Peyer's patch (tissue), 4 donors: ENCODE data around the gene TBX15. TPM values are rescaled to one million over a fixed set of nuclear protein-coding genes. Genes with fewer than 3 reads are reported as not detected.

Experiments
- DNase-seq, 3 donors: peaks; one replicate each; pipeline ENCODE4 v3.0.0-alpha.2; 2017 to 2019
- H3K27ac ChIP-seq, 4 donors: fragments of 200-600 bp; sonication (generic); one replicate each; pipeline ENCODE4 v1.5.1; 2016 to 2019
- H3K27me3 ChIP-seq, 2 donors: fragments of 200-600 bp; sonication (generic); one replicate each; pipeline ENCODE4 v1.5.1; 2019
- H3K36me3 ChIP-seq, 3 donors: fragments of 200-600 bp; sonication (generic); one replicate each; pipeline ENCODE4 v1.5.1; 2016 to 2019
- H3K4me1 ChIP-seq, 4 donors: fragments of 200-600 bp; sonication (generic); one replicate each; pipeline ENCODE4 v1.5.1; 2016 to 2019
- H3K4me3 ChIP-seq, 4 donors: fragments of 200-600 bp; sonication (generic); 1 replicate in 3 of 4; 2 replicates in 1 of 4; pipeline ENCODE4 v1.5.1; 2016 to 2019; ENCODE audit warnings: mild to moderate bottlenecking in 1 of 4
- H3K9me3 ChIP-seq, 4 donors: fragments of 200-600 bp; sonication (generic); one replicate each; pipeline ENCODE4 v1.5.1; 2016 to 2019; ENCODE audit warnings: mild to moderate bottlenecking in 1 of 4
- POLR2A ChIP-seq, 2 donors: fragments of 450-650 bp; IDR thresholded peaks; one replicate each; pipeline ENCODE4 v1.5.1; 2017; ENCODE audit warnings: antibody characterized with exemption in 2 of 2, mild to moderate bottlenecking in 2 of 2, moderate library complexity in 2 of 2
- small RNA-seq, 2 donors: library from RNA; depleted of rRNA; stranded (forward); fragments of <200 nt; gene quantifications; one replicate each; pipeline ENCODE3, GENCODE V24; 2016
- total RNA-seq, 4 donors: library from RNA; depleted of rRNA; stranded (reverse); fragments of >200 nt; gene quantifications; one replicate each; pipeline ENCODE4 v1.1.0, GENCODE V29; 2016
- TF ChIP-seq, protein P1 (sequence below), 6 experiments: fragments of 450-650 bp in 4 of 6; fragments of 200-600 bp in 2 of 6; sonication (generic) in 1 of 6; IDR thresholded peaks; one replicate each; pipeline ENCODE4 v1.5.1; 2017 to 2019; ENCODE audit warnings: antibody characterized with exemption in 6 of 6, mild to moderate bottlenecking in 3 of 6, moderate library complexity in 1 of 6

Gene TBX15
- total RNA-seq, 4 donors from 2014 or later, result 0.40 to 3.3 TPM; not detected in 2

DNA sequence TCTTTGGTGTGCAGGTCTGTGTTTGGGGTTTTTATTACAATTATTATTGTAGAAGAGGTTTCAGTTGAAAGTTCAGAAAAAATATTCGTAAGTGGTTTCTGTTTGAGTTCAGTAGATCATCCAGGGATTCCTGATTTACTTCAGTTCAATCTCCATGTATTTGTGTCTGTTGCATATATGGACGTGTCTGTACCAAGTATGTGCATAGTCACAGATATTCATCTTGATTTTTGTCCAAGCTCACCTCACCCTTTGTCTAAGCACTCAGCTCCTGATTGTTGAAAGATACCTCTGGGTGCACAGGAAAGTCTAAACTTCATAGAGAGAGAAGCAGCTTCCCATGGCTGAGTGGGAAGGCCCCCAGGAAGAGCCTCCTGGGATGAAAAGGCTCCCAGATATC is 141.7 kb downstream of the TBX15 start:
- Histone ChIP-seq H3K27ac (no peak overlapping the region), H3K27me3 (no peaks in the 10 kb centered on the region), H3K4me3 (no peak overlapping the region), H3K4me1 (no peaks in the 10 kb centered on the region), H3K9me3 (no peaks in the 10 kb centered on the region), H3K36me3 (no peaks in the 10 kb centered on the region)
- no peak for DNase-seq
- TF ChIP-seq POLR2A (IDR thresholded peaks at IDR 0.05), result no peak
- TF ChIP-seq, protein P1, sequence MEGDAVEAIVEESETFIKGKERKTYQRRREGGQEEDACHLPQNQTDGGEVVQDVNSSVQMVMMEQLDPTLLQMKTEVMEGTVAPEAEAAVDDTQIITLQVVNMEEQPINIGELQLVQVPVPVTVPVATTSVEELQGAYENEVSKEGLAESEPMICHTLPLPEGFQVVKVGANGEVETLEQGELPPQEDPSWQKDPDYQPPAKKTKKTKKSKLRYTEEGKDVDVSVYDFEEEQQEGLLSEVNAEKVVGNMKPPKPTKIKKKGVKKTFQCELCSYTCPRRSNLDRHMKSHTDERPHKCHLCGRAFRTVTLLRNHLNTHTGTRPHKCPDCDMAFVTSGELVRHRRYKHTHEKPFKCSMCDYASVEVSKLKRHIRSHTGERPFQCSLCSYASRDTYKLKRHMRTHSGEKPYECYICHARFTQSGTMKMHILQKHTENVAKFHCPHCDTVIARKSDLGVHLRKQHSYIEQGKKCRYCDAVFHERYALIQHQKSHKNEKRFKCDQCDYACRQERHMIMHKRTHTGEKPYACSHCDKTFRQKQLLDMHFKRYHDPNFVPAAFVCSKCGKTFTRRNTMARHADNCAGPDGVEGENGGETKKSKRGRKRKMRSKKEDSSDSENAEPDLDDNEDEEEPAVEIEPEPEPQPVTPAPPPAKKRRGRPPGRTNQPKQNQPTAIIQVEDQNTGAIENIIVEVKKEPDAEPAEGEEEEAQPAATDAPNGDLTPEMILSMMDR (IDR thresholded peaks at IDR 0.05), result no peak

DNA sequence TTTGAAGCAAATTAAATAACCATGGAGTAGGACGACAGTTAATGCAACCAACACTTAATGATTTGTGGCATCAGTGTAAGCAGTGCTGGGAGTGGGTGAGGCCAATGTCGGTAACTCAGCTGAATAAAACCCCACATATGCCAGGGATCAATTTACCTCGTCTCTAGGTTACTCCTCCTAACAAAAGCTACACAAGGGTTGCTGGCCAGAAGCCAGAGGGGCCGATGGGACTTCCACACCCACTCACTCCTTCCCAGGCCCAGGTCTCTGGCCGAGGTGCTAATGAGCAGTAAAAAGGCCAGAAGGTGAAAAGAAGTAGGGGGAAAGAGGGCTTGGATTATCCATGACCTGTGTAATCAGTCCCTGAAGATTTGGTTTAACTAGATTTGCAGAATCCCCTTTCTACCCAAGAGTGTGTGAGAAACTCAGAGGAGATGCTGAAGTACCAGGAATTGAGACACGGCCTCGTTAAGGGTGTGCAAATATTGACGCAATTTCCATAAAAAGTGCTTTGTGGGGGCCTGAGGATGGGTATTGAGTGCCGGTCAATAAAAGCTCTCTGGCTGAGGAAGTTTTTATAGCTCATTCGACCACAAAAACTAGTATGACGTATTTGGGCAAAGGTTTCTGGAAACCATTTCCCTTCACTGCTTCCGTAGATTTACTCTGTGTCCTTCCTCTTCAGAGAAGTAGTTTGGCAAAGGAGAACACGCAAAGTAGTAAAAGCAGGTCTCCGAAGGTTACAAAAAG is 145.5 kb downstream of the TBX15 start:
- no peak overlapping the region for H3K4me3 ChIP-seq
- TF ChIP-seq POLR2A (IDR thresholded peaks at IDR 0.05), result no peak
- TF ChIP-seq, protein P1 (IDR thresholded peaks at IDR 0.05), result no peak
- no peaks in the 10 kb centered on the region for H3K36me3 ChIP-seq
- H3K9me3 ChIP-seq, result no peaks in the 10 kb centered on the region
- no peaks in the 10 kb centered on the region for H3K27me3 ChIP-seq
- H3K27ac ChIP-seq, result no peak overlapping the region
- H3K4me1 ChIP-seq, result no peaks in the 10 kb centered on the region
- DNase-seq, result no peak

DNA sequence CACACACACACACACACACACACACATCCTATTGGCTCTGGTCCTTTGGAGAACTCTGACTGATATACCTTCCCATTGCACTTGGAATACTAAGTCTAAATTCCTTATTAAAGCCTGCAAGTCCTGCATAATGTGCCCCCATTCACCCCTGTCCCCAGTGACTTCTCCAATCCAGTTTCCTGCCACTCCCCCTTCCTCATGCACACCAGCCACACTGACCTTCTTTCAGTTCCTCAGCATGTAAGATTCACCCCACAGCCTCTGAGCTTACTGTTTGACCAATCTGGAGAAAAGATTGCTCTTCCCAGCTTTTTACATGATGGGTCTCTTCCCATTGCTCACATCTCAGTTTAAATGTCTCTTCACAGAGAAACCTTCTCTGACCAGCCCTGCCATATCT is 146.6 kb downstream of the TBX15 start:
- TF ChIP-seq, protein P1 (IDR thresholded peaks at IDR 0.05), result no peak
- no peak for TF ChIP-seq POLR2A (IDR thresholded peaks at IDR 0.05)
- no peak overlapping the region for H3K4me3 ChIP-seq
- H3K27ac ChIP-seq, result no peak overlapping the region
- H3K27me3 ChIP-seq, result no peaks in the 10 kb centered on the region
- no peaks in the 10 kb centered on the region for H3K36me3 ChIP-seq
- no peaks in the 10 kb centered on the region for H3K4me1 ChIP-seq
- no peaks in the 10 kb centered on the region for H3K9me3 ChIP-seq
- no peak for DNase-seq

Small RNAs within 50 kb of the gene (small RNA-seq; reads per million reads assigned to genes)
- 0 reads per million in 2 donors for gene AL139420.2

Other genes starting within 250 kb of the TBX15 start
- 10 to 100 TPM in 2 of 4 donors, 1 to 10 TPM in 2; 7.5 to 20.6 (median 10.6) TPM for gene WARS2, start 152.3 kb upstream of the TBX15 start, total RNA-seq